ENCODE data around the gene SEMA4B.

The SEMA4B gene

DNA sequence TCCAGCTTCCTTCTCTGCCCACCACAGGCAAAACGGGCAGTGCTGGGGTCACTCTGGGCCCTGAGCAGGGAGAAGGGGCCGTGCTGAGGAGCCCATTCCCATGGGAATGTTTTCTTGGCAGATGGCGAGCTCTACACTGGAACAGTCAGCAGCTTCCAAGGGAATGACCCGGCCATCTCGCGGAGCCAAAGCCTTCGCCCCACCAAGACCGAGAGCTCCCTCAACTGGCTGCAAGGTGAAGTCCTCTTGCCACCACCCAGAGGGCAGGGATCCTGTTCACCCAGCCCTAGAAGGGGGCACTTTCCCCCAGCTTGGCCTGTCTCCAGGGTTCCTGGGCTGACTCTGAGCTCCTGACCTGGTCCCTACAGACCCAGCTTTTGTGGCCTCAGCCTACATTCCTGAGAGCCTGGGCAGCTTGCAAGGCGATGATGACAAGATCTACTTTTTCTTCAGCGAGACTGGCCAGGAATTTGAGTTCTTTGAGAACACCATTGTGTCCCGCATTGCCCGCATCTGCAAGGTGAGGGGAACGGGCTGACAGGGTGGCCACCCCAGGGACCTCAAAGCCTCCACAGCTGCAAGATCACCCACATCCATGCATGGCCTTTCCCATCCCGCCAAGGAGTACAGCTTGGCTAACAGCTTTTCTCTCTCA is 20.2 kb downstream of the SEMA4B start:
- Histone ChIP-seq H3K27me3 (ENCODE audit: control insufficient read depth in 1 of 2, insufficient read depth in 2 of 2, low read length in 2 of 2) (no peaks in the 10 kb centered on the region), H3K4me3 (ENCODE audit: low read length in 2 of 2) (peak overlapping the region in 1 of 2 donors; percentile 8), H3K27ac (ENCODE audit: low read length) (peak overlapping the region; percentile 46), H3K36me3 (ENCODE audit: control insufficient read depth in 2 of 2, insufficient read depth in 2 of 2, low read length in 2 of 2) (peaks cover 41 to 44% of the 10 kb centered on the region in 2 donors), H3K4me1 (ENCODE audit: control insufficient read depth, insufficient read depth, low read length) (peaks cover 23% of the 10 kb centered on the region), H3K9ac (ENCODE audit: low read length in 2 of 2) (no peak overlapping the region), H3K9me3 (ENCODE audit: control insufficient read depth in 2 of 2, low read length in 2 of 2) (no peaks in the 10 kb centered on the region)

DNA sequence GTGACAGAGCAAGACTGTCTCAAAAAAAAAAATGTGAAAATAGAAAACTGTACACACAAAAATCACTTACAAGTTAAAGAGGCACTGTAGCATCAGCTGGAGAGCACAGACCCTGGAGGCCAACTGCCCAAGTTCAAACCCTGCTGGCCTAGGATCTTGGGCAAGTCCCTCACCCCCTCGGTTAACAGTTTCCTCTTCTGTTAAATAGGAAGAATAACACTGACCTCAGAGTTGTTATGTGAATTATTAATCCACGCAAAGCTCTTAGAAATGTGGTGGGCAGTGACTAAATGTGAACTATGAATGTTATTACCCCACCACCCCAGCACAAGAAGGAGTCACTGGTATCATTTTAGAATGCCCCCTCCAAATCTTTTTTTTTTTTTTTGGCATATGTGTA is 21.4 kb downstream of the SEMA4B start:
- Histone ChIP-seq H3K27me3 (ENCODE audit: control insufficient read depth in 1 of 2, insufficient read depth in 2 of 2, low read length in 2 of 2) (no peaks in the 10 kb centered on the region), H3K27ac (ENCODE audit: low read length) (no peak overlapping the region), H3K36me3 (ENCODE audit: control insufficient read depth in 2 of 2, insufficient read depth in 2 of 2, low read length in 2 of 2) (peaks cover 45 to 49% of the 10 kb centered on the region in 2 donors), H3K4me1 (ENCODE audit: control insufficient read depth, insufficient read depth, low read length) (peaks cover 23% of the 10 kb centered on the region), H3K4me3 (ENCODE audit: low read length in 2 of 2) (no peak overlapping the region), H3K9ac (ENCODE audit: low read length in 2 of 2) (no peak overlapping the region), H3K9me3 (ENCODE audit: control insufficient read depth in 2 of 2, low read length in 2 of 2) (no peaks in the 10 kb centered on the region)

DNA sequence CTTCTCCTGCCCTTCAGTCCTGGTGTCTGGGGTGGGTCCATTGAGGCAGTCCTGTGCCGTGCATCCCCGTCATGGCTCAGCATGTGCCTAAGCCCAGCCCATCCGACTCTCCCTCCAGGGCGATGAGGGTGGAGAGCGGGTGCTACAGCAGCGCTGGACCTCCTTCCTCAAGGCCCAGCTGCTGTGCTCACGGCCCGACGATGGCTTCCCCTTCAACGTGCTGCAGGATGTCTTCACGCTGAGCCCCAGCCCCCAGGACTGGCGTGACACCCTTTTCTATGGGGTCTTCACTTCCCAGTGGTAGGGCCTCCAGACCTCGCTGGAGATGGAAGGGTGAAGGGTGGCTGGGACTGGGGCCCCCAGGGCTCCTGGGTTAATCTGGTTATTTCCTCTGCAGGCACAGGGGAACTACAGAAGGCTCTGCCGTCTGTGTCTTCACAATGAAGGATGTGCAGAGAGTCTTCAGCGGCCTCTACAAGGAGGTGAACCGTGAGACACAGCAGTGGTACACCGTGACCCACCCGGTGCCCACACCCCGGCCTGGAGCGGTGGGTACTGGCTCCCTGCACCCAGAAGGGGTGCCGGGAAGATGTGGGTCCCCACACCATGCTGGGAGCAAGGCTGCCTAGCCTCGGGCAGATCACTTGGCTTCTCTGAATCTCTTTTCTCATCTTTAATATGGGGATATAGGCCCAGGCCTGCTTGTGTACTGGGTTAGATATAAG is 22.5 kb downstream of the SEMA4B start:
- H3K36me3 ChIP-seq (ENCODE audit: control insufficient read depth in 2 of 2, insufficient read depth in 2 of 2, low read length in 2 of 2), result peaks cover 48 to 52% of the 10 kb centered on the region in 2 donors
- no peaks in the 10 kb centered on the region for H3K9me3 ChIP-seq (ENCODE audit: control insufficient read depth in 2 of 2, low read length in 2 of 2)
- H3K27me3 ChIP-seq (ENCODE audit: control insufficient read depth in 1 of 2, insufficient read depth in 2 of 2, low read length in 2 of 2), result no peaks in the 10 kb centered on the region
- no peak overlapping the region for H3K4me3 ChIP-seq (ENCODE audit: low read length in 2 of 2)
- no peak overlapping the region for H3K9ac ChIP-seq (ENCODE audit: low read length in 2 of 2)
- no peak overlapping the region for H3K27ac ChIP-seq (ENCODE audit: low read length)
- peaks cover 32% of the 10 kb centered on the region for H3K4me1 ChIP-seq (ENCODE audit: control insufficient read depth, insufficient read depth, low read length)

DNA sequence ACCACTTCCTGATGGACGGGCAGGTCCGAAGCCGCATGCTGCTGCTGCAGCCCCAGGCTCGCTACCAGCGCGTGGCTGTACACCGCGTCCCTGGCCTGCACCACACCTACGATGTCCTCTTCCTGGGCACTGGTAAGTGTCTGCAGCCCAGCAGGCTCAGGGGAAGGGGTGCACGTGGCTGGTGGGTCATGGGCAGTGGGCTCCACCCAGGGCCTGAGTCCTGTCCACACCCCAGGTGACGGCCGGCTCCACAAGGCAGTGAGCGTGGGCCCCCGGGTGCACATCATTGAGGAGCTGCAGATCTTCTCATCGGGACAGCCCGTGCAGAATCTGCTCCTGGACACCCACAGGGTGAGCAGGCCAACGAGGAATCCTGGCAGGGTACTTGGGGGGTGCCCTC is 23.9 kb downstream of the SEMA4B start:
- H3K4me3 ChIP-seq (ENCODE audit: low read length in 2 of 2), result no peak overlapping the region
- no peaks in the 10 kb centered on the region for H3K9me3 ChIP-seq (ENCODE audit: control insufficient read depth in 2 of 2, low read length in 2 of 2)
- H3K27me3 ChIP-seq (ENCODE audit: control insufficient read depth in 1 of 2, insufficient read depth in 2 of 2, low read length in 2 of 2), result no peaks in the 10 kb centered on the region
- H3K27ac ChIP-seq (ENCODE audit: low read length), result no peak overlapping the region
- H3K4me1 ChIP-seq (ENCODE audit: control insufficient read depth, insufficient read depth, low read length), result peaks cover 34% of the 10 kb centered on the region
- H3K36me3 ChIP-seq (ENCODE audit: control insufficient read depth in 2 of 2, insufficient read depth in 2 of 2, low read length in 2 of 2), result peaks cover 57 to 63% of the 10 kb centered on the region in 2 donors
- no peak overlapping the region for H3K9ac ChIP-seq (ENCODE audit: low read length in 2 of 2)

DNA sequence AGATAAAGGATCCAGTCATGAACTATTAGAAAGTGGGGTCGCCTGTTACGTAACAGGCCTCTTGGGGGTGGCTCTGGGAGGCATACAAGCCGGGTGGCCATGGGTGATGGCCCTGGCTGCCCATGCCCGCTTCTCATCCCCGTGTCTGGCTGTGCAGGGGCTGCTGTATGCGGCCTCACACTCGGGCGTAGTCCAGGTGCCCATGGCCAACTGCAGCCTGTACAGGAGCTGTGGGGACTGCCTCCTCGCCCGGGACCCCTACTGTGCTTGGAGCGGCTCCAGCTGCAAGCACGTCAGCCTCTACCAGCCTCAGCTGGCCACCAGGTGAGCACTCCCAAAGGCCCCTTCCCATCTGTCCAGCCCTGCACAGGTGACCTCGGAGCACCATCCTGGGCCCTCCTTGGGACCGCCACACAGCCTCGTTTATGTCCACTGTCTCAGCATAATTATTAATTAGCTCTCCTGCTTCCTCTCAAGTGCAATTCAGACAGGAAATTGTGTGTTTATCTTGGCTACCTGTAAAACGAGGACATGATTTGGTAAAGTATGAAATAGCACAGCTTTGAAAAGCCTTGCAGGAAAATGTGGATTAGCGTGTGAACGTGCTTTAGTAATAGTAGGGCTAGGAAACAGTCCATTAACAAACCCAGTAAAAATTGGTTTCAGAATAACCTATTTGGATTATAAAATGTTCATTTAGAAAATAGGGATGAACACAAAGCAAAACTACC is 24.5 kb downstream of the SEMA4B start:
- Histone ChIP-seq H3K4me1 (ENCODE audit: control insufficient read depth, insufficient read depth, low read length) (peaks cover 38% of the 10 kb centered on the region), H3K27ac (ENCODE audit: low read length) (no peak overlapping the region), H3K36me3 (ENCODE audit: control insufficient read depth in 2 of 2, insufficient read depth in 2 of 2, low read length in 2 of 2) (peaks cover 63 to 66% of the 10 kb centered on the region in 2 donors), H3K27me3 (ENCODE audit: control insufficient read depth in 1 of 2, insufficient read depth in 2 of 2, low read length in 2 of 2) (no peaks in the 10 kb centered on the region), H3K4me3 (ENCODE audit: low read length in 2 of 2) (no peak overlapping the region), H3K9ac (ENCODE audit: low read length in 2 of 2) (no peak overlapping the region), H3K9me3 (ENCODE audit: control insufficient read depth in 2 of 2, low read length in 2 of 2) (no peaks in the 10 kb centered on the region)

DNA sequence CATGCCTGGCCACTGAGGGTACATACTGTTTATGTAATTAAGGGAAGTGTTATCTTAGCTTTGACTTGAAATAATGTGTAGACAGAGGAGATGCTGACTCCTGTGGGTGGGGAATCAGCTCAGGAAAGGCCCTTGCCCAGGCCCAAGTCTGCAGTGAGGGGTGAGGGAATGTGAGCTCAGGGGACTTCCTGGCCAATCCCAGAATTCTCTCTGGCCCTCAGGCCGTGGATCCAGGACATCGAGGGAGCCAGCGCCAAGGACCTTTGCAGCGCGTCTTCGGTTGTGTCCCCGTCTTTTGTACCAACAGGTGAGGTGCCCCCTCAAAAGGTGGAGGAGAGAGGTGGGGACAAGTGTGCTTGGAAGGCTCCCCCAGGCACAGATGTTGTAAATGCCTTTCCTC is 26.2 kb downstream of the SEMA4B start:
- peaks cover 46% of the 10 kb centered on the region for H3K4me1 ChIP-seq (ENCODE audit: control insufficient read depth, insufficient read depth, low read length)
- H3K27ac ChIP-seq (ENCODE audit: low read length), result no peak overlapping the region
- H3K9me3 ChIP-seq (ENCODE audit: control insufficient read depth in 2 of 2, low read length in 2 of 2), result no peaks in the 10 kb centered on the region
- H3K4me3 ChIP-seq (ENCODE audit: low read length in 2 of 2), result no peak overlapping the region
- peaks cover 64 to 67% of the 10 kb centered on the region in 2 donors for H3K36me3 ChIP-seq (ENCODE audit: control insufficient read depth in 2 of 2, insufficient read depth in 2 of 2, low read length in 2 of 2)
- H3K27me3 ChIP-seq (ENCODE audit: control insufficient read depth in 1 of 2, insufficient read depth in 2 of 2, low read length in 2 of 2), result no peaks in the 10 kb centered on the region
- no peak overlapping the region for H3K9ac ChIP-seq (ENCODE audit: low read length in 2 of 2)

DNA sequence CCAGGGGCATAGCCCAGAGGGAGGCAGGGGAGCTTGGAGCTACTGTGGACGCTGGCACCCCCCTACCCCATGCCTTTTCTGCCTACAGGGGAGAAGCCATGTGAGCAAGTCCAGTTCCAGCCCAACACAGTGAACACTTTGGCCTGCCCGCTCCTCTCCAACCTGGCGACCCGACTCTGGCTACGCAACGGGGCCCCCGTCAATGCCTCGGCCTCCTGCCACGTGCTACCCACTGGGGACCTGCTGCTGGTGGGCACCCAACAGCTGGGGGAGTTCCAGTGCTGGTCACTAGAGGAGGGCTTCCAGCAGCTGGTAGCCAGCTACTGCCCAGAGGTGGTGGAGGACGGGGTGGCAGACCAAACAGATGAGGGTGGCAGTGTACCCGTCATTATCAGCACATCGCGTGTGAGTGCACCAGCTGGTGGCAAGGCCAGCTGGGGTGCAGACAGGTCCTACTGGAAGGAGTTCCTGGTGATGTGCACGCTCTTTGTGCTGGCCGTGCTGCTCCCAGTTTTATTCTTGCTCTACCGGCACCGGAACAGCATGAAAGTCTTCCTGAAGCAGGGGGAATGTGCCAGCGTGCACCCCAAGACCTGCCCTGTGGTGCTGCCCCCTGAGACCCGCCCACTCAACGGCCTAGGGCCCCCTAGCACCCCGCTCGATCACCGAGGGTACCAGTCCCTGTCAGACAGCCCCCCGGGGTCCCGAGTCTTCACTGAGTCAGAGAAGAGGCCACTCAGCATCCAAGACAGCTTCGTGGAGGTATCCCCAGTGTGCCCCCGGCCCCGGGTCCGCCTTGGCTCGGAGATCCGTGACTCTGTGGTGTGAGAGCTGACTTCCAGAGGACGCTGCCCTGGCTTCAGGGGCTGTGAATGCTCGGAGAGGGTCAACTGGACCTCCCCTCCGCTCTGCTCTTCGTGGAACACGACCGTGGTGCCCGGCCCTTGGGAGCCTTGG is 27.0 kb downstream of the SEMA4B start:
- peak overlapping the region in 1 of 2 donors; percentile 29 for H3K9ac ChIP-seq (ENCODE audit: low read length in 2 of 2)
- H3K27me3 ChIP-seq (ENCODE audit: control insufficient read depth in 1 of 2, insufficient read depth in 2 of 2, low read length in 2 of 2), result no peaks in the 10 kb centered on the region
- H3K4me1 ChIP-seq (ENCODE audit: control insufficient read depth, insufficient read depth, low read length), result peaks cover 54% of the 10 kb centered on the region
- peak overlapping the region in 1 of 2 donors; percentile 29 for H3K4me3 ChIP-seq (ENCODE audit: low read length in 2 of 2)
- peaks cover 59 to 65% of the 10 kb centered on the region in 2 donors for H3K36me3 ChIP-seq (ENCODE audit: control insufficient read depth in 2 of 2, insufficient read depth in 2 of 2, low read length in 2 of 2)
- peak overlapping the region; percentile 76 for H3K27ac ChIP-seq (ENCODE audit: low read length)
- no peaks in the 10 kb centered on the region for H3K9me3 ChIP-seq (ENCODE audit: control insufficient read depth in 2 of 2, low read length in 2 of 2)

DNA sequence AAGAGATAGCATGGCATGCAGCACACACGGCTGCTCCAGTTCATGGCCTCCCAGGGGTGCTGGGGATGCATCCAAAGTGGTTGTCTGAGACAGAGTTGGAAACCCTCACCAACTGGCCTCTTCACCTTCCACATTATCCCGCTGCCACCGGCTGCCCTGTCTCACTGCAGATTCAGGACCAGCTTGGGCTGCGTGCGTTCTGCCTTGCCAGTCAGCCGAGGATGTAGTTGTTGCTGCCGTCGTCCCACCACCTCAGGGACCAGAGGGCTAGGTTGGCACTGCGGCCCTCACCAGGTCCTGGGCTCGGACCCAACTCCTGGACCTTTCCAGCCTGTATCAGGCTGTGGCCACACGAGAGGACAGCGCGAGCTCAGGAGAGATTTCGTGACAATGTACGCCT is 27.8 kb downstream of the SEMA4B start:
- Histone ChIP-seq H3K36me3 (ENCODE audit: control insufficient read depth in 2 of 2, insufficient read depth in 2 of 2, low read length in 2 of 2) (peaks cover 50 to 57% of the 10 kb centered on the region in 2 donors), H3K9ac (ENCODE audit: low read length in 2 of 2) (no peak overlapping the region), H3K27me3 (ENCODE audit: control insufficient read depth in 1 of 2, insufficient read depth in 2 of 2, low read length in 2 of 2) (no peaks in the 10 kb centered on the region), H3K9me3 (ENCODE audit: control insufficient read depth in 2 of 2, low read length in 2 of 2) (no peaks in the 10 kb centered on the region), H3K4me3 (ENCODE audit: low read length in 2 of 2) (peak overlapping the region in 1 of 2 donors; percentile 29), H3K4me1 (ENCODE audit: control insufficient read depth, insufficient read depth, low read length) (peaks cover 54% of the 10 kb centered on the region), H3K27ac (ENCODE audit: low read length) (peak overlapping the region; percentile 76)

DNA sequence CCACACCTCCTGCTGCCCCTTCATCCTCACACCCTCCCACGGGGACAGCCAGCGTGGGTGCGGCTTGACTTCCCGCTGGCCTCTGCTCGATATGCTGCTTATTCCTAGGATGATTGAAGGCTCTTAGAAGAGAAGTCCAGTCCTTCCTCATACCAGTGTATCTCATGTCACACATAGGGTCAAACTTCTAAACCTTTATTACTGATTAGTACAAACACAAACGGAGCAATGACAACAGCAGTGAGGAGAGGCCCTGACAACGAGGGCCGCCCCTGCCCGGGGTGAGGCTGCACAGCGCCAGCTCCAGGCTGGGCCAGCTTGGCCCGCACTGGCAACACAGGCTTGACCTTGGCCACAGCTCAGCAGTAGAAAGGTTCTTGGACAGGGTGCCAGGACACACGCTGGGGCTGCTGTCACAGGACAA is 29.0 kb downstream of the SEMA4B start:
- Histone ChIP-seq H3K27me3 (ENCODE audit: control insufficient read depth in 1 of 2, insufficient read depth in 2 of 2, low read length in 2 of 2) (no peaks in the 10 kb centered on the region), H3K4me1 (ENCODE audit: control insufficient read depth, insufficient read depth, low read length) (peaks cover 63% of the 10 kb centered on the region), H3K9ac (ENCODE audit: low read length in 2 of 2) (no peak overlapping the region), H3K27ac (ENCODE audit: low read length) (peak overlapping the region; percentile 76), H3K9me3 (ENCODE audit: control insufficient read depth in 2 of 2, low read length in 2 of 2) (no peaks in the 10 kb centered on the region), H3K36me3 (ENCODE audit: control insufficient read depth in 2 of 2, insufficient read depth in 2 of 2, low read length in 2 of 2) (peaks cover 39 to 46% of the 10 kb centered on the region in 2 donors), H3K4me3 (ENCODE audit: low read length in 2 of 2) (peak overlapping the region in 1 of 2 donors; percentile 22)

DNA sequence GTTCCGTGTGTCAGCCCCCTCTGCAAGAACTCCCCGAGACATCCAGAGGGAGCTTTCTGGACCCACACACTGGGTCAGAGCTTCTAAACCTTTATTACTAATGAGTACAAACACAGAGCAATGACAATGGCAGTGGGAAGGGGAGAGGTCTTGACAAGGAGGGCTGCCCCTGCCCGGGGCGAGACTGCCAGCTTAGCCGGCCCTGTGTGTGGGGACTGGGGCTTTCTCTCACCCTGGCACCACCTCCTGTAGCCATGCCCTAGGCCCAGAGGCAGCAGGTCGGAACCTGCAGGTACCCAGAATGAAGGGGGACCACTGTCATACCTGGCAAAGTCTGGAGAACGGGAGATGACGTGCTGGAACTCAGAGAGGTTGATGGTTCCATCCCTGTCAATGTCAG is 29.5 kb downstream of the SEMA4B start:
- Histone ChIP-seq H3K36me3 (ENCODE audit: control insufficient read depth in 2 of 2, insufficient read depth in 2 of 2, low read length in 2 of 2) (peaks cover 34 to 41% of the 10 kb centered on the region in 2 donors), H3K27me3 (ENCODE audit: control insufficient read depth in 1 of 2, insufficient read depth in 2 of 2, low read length in 2 of 2) (no peaks in the 10 kb centered on the region), H3K27ac (ENCODE audit: low read length) (peak overlapping the region; percentile 76), H3K4me3 (ENCODE audit: low read length in 2 of 2) (no peak overlapping the region), H3K9ac (ENCODE audit: low read length in 2 of 2) (peak overlapping the region in 1 of 2 donors; percentile 13), H3K4me1 (ENCODE audit: control insufficient read depth, insufficient read depth, low read length) (peaks cover 63% of the 10 kb centered on the region), H3K9me3 (ENCODE audit: control insufficient read depth in 2 of 2, low read length in 2 of 2) (no peaks in the 10 kb centered on the region)

Measured in stomach smooth muscle (tissue), 2 donors.